Nephron (organoid): ENCODE results near the gene RGCC.

ENCODE experiments used
- H3K27ac Mint-ChIP-seq, 3 experiments: 2 replicates each; pipeline ENCODE4 v1.8.0; 2020; ENCODE audit warnings: mixed read lengths in 3 of 3, mild to moderate bottlenecking in 2 of 3, moderate library complexity in 1 of 3
- H3K27me3 Mint-ChIP-seq: 2 replicates; pipeline ENCODE4 v1.8.0; 2021; ENCODE audit warnings: low read depth, mild to moderate bottlenecking, moderate library complexity, mixed read lengths
- H3K36me3 Mint-ChIP-seq: 2 replicates; pipeline ENCODE4 v1.8.0; 2020; ENCODE audit warnings: low read depth, mixed read lengths
- H3K4me1 Mint-ChIP-seq: 2 replicates; pipeline ENCODE4 v1.8.0; 2020; ENCODE audit warnings: mixed read lengths
- H3K4me3 Mint-ChIP-seq, 3 experiments: 2 replicates each; pipeline ENCODE4 v1.8.0; 2020; ENCODE audit warnings: mild to moderate bottlenecking in 3 of 3, mixed read lengths in 3 of 3, moderate library complexity in 2 of 3
- H3K9me3 Mint-ChIP-seq: 2 replicates; pipeline ENCODE4 v1.8.0; 2020; ENCODE audit warnings: mixed read lengths
- CTCF ChIP-seq, 3 experiments: fragments of 200-600 bp; sonication (generic); IDR thresholded peaks; one replicate each; pipeline ENCODE4 v1.5.0; 2021; ENCODE audit warnings: antibody characterized with exemption in 3 of 3; ENCODE audit not compliant: unreplicated experiment in 3 of 3

The RGCC gene

GRCh38 chr13:41516166-41516565 lies 58.8 kb downstream of the RGCC start:
- H3K4me1 Mint-ChIP-seq, result no peaks in the 10 kb centered on the region
- no peaks in the 10 kb centered on the region for H3K36me3 Mint-ChIP-seq
- H3K4me3 Mint-ChIP-seq, result no peak overlapping the region
- H3K27ac Mint-ChIP-seq, result no peak overlapping the region
- peaks cover 4% of the 10 kb centered on the region for H3K27me3 Mint-ChIP-seq
- H3K9me3 Mint-ChIP-seq, result peaks cover 8% of the 10 kb centered on the region
- no peak for TF ChIP-seq CTCF (IDR thresholded peaks at IDR 0.05; ENCODE audit: unreplicated experiment in 3 of 3)

- TF ChIP-seq CTCF (IDR thresholded peaks at IDR 0.05; ENCODE audit: unreplicated experiment in 3 of 3), result no peak
Measured at GRCh38 chr13:41516760-41517159, 59.4 kb downstream of the RGCC start.

GRCh38 chr13:41520016-41520659 lies 62.8 kb downstream of the RGCC start:
- Mint-ChIP-seq H3K4me1 (no peaks in the 10 kb centered on the region), H3K9me3 (peaks cover 3% of the 10 kb centered on the region), H3K4me3 (no peak overlapping the region), H3K27ac (no peak overlapping the region), H3K27me3 (peaks cover 4% of the 10 kb centered on the region), H3K36me3 (no peaks in the 10 kb centered on the region)
- no peak for TF ChIP-seq CTCF (IDR thresholded peaks at IDR 0.05; ENCODE audit: unreplicated experiment in 3 of 3)

More at GRCh38 chr13:41516760-41517159, 59.4 kb downstream of the RGCC start:
- Mint-ChIP-seq H3K36me3 (no peaks in the 10 kb centered on the region), H3K4me1 (no peaks in the 10 kb centered on the region), H3K27ac (no peak overlapping the region), H3K9me3 (peaks cover 6% of the 10 kb centered on the region), H3K4me3 (no peak overlapping the region), H3K27me3 (peaks cover 4% of the 10 kb centered on the region)
